H9 (cell line): Measurements from ENCODE around the gene ANKIB1. TPM values are rescaled to one million over a fixed set of nuclear protein-coding genes. Genes with fewer than 3 reads are reported as not detected.

Source experiments
- DNase-seq: peaks from one replicate; pipeline ENCODE4 v3.0.0-alpha.2; 2017
- H2AFZ ChIP-seq: one replicate; pipeline ENCODE4 v1.6.1; 2013; ENCODE audit warnings: mild to moderate bottlenecking, low read length, control low read depth, moderate library complexity
- H2AK5ac ChIP-seq: 2 replicates; pipeline ENCODE4 v1.6.1; 2013; ENCODE audit warnings: low read length, control low read depth, mixed read lengths; ENCODE audit not compliant: insufficient read length
- H2BK120ac ChIP-seq: one replicate; pipeline ENCODE4 v1.6.1; 2013; ENCODE audit warnings: low read depth, mild to moderate bottlenecking, low read length, control low read depth, inconsistent platforms; ENCODE audit not compliant: poor library complexity, severe bottlenecking
- H2BK12ac ChIP-seq: 2 replicates; pipeline ENCODE4 v1.6.1; 2013; ENCODE audit warnings: low read length, control low read depth, mixed read lengths, low read depth; ENCODE audit not compliant: insufficient read length
- H2BK15ac ChIP-seq: 2 replicates; pipeline ENCODE4 v1.6.1; 2013; ENCODE audit warnings: low read depth, low read length, control low read depth
- H2BK20ac ChIP-seq: one replicate; pipeline ENCODE4 v1.6.1; 2013; ENCODE audit warnings: low read depth, mild to moderate bottlenecking, low read length, control low read depth, inconsistent platforms; ENCODE audit not compliant: poor library complexity, severe bottlenecking
- H2BK5ac ChIP-seq: 2 replicates; pipeline ENCODE4 v1.6.1; 2013; ENCODE audit warnings: low read length, control low read depth, mixed read lengths; ENCODE audit not compliant: insufficient read length
- H3K14ac ChIP-seq: 2 replicates; pipeline ENCODE4 v1.6.1; 2013; ENCODE audit warnings: low read length, control low read depth; ENCODE audit not compliant: insufficient read depth
- H3K18ac ChIP-seq: 2 replicates; pipeline ENCODE4 v1.6.1; 2013; ENCODE audit warnings: low read depth, mild to moderate bottlenecking, mixed read lengths, low read length, control low read depth; ENCODE audit not compliant: insufficient read length
- H3K23ac ChIP-seq: 2 replicates; pipeline ENCODE4 v1.6.1; 2013; ENCODE audit warnings: low read length, control low read depth, mixed read lengths, low read depth; ENCODE audit not compliant: insufficient read length
- H3K23me2 ChIP-seq: 2 replicates; pipeline ENCODE4 v1.6.1; 2013; ENCODE audit warnings: low read depth, mild to moderate bottlenecking, mixed read lengths, low read length, control low read depth; ENCODE audit not compliant: insufficient read length, poor library complexity, severe bottlenecking
- H3K27ac ChIP-seq: 2 replicates; pipeline ENCODE4 v1.5.1; 2013; ENCODE audit warnings: low read length, control low read depth, mixed read lengths, low read depth; ENCODE audit not compliant: insufficient read length
- H3K27me3 ChIP-seq: 2 replicates; pipeline ENCODE4 v1.6.1; 2013; ENCODE audit warnings: low read length, control low read depth, inconsistent platforms; ENCODE audit not compliant: insufficient read depth
- H3K4ac ChIP-seq: 2 replicates; pipeline ENCODE4 v1.6.1; 2013; ENCODE audit warnings: low read depth, mild to moderate bottlenecking, control low read depth, inconsistent platforms, low read length, moderate library complexity
- H3K4me1 ChIP-seq: 2 replicates; pipeline ENCODE4 v1.6.1; 2013; ENCODE audit warnings: low read length, control low read depth, inconsistent platforms; ENCODE audit not compliant: insufficient read depth
- H3K4me2 ChIP-seq: 2 replicates; pipeline ENCODE4 v1.6.1; 2013; ENCODE audit warnings: low read length, control low read depth, mixed read lengths; ENCODE audit not compliant: insufficient read length, insufficient read depth
- H3K56ac ChIP-seq: 2 replicates; pipeline ENCODE4 v1.6.1; 2013; ENCODE audit warnings: low read depth, mild to moderate bottlenecking, mixed read lengths, low read length, control low read depth; ENCODE audit not compliant: insufficient read length
- H3K79me1 ChIP-seq: 2 replicates; pipeline ENCODE4 v1.6.1; 2013; ENCODE audit warnings: low read depth, mild to moderate bottlenecking, moderate library complexity, low read length, control low read depth, inconsistent platforms; ENCODE audit not compliant: insufficient read depth, poor library complexity, severe bottlenecking
- H3K79me2 ChIP-seq: 2 replicates; pipeline ENCODE4 v1.6.1; 2013; ENCODE audit warnings: low read length, control low read depth, inconsistent platforms; ENCODE audit not compliant: insufficient read depth
- H3K9ac ChIP-seq: 2 replicates; pipeline ENCODE4 v1.6.1; 2013; ENCODE audit warnings: low read length, control low read depth, mixed read lengths; ENCODE audit not compliant: insufficient read length; ENCODE audit errors: extremely low read depth
- H3K9me3 ChIP-seq: one replicate; pipeline ENCODE4 v1.6.1; 2013; ENCODE audit warnings: low read depth, low read length, inconsistent platforms; ENCODE audit not compliant: control insufficient read depth
- H3T11ph ChIP-seq: one replicate; pipeline ENCODE4 v1.6.1; 2013; ENCODE audit warnings: mild to moderate bottlenecking, low read length, control low read depth, inconsistent platforms
- H4K20me1 ChIP-seq: one replicate; pipeline ENCODE4 v1.6.1; 2013; ENCODE audit not compliant: control insufficient read depth, insufficient read length, insufficient read depth
- H4K5ac ChIP-seq: 2 replicates; pipeline ENCODE4 v1.6.1; 2013; ENCODE audit warnings: low read depth, mild to moderate bottlenecking, mixed read lengths, low read length, control low read depth; ENCODE audit not compliant: insufficient read length
- H4K8ac ChIP-seq: replicated peaks from 2 replicates; pipeline ENCODE4 v1.6.1; 2013; ENCODE audit warnings: low read length, control low read depth, mixed read lengths, low read depth; ENCODE audit not compliant: insufficient read length
- H4K91ac ChIP-seq: 2 replicates; pipeline ENCODE4 v1.6.1; 2013; ENCODE audit warnings: low read depth, mild to moderate bottlenecking, moderate library complexity, mixed read lengths, low read length, control low read depth; ENCODE audit not compliant: insufficient read length
- H3K27ac Mint-ChIP-seq, 3 experiments: 2 replicates in 2 of 3; 3 replicates in 1 of 3; pipeline ENCODE4 v1.8.0; 2020 to 2021; ENCODE audit warnings: mixed read lengths in 3 of 3, mild to moderate bottlenecking in 1 of 3, moderate library complexity in 1 of 3
- H3K27me3 Mint-ChIP-seq: 2 replicates; pipeline ENCODE4 v1.8.0; 2021; ENCODE audit warnings: low read depth, mild to moderate bottlenecking, moderate library complexity, mixed read lengths
- H3K36me3 Mint-ChIP-seq, 3 experiments: 2 replicates in 2 of 3; 3 replicates in 1 of 3; pipeline ENCODE4 v1.8.0; 2020 to 2021; ENCODE audit warnings: low read depth in 3 of 3, mixed read lengths in 3 of 3; ENCODE audit not compliant: insufficient read depth in 1 of 3
- H3K4me1 Mint-ChIP-seq, 2 experiments: 2 replicates each; pipeline ENCODE4 v1.8.0; 2020; ENCODE audit warnings: mixed read lengths in 2 of 2
- H3K4me3 Mint-ChIP-seq, 2 experiments: 2 replicates in 1 of 2; 3 replicates in 1 of 2; pipeline ENCODE4 v1.8.0; 2020 to 2021; ENCODE audit warnings: mild to moderate bottlenecking in 2 of 2, mixed read lengths in 2 of 2, moderate library complexity in 1 of 2
- H3K9me3 Mint-ChIP-seq, 2 experiments: 2 replicates in 1 of 2; 3 replicates in 1 of 2; pipeline ENCODE4 v1.8.0; 2020; ENCODE audit warnings: mild to moderate bottlenecking in 2 of 2, mixed read lengths in 2 of 2, moderate library complexity in 1 of 2
- CTCF ChIP-seq: fragments of 200-600 bp; sonication (generic); conservative IDR thresholded peaks from 3 replicates; pipeline ENCODE4 v1.8.0; 2021; ENCODE audit warnings: antibody characterized with exemption, mild to moderate bottlenecking
- WGBS: extraction: QIAGEN DNeasy Blood & Tissue Kit; methylation state at CpG from one replicate; pipeline ENCODE4 v1.1.7; 2013; ENCODE audit warnings: missing lambda C conversion rate, low lambda C conversion rate, mixed read lengths; ENCODE audit not compliant: insufficient read length; ENCODE audit errors: extremely low coverage; 5-methylcytosine and 5-hydroxymethylcytosine counted together
- total RNA-seq: library from RNA; stranded (reverse); gene quantifications from 2 replicates; pipeline ENCODE4 v1.2.1, GENCODE V29; 2021

Gene ANKIB1
- total RNA-seq, 1 experiment from 2014 or later: 42.0 TPM

GRCh38 chr7:92244808-92245486, 827 bp upstream of the ANKIB1 start:
- Histone ChIP-seq H3K4ac (no peak overlapping the region), H3K9me3 (no peaks in the 10 kb centered on the region), H2AFZ (no peak overlapping the region), H3K9ac (peak overlapping the region; percentile 86), H2BK5ac (no peak overlapping the region), H3K56ac (no peak overlapping the region), H3K79me1 (peaks cover 7% of the 10 kb centered on the region), H3K23me2 (peaks cover 7% of the 10 kb centered on the region), H2AK5ac (no peak overlapping the region), H3K79me2 (peaks cover 16% of the 10 kb centered on the region; the same call in 1 of the 2 replicates), H3K4me2 (peak overlapping the region; percentile 84), H4K8ac (no peak overlapping the region), H3K4me1 (no peaks in the 10 kb centered on the region; the same call in 1 of the 2 replicates), H2BK20ac (no peak overlapping the region), H4K91ac (no peak overlapping the region), H3K14ac (no peak overlapping the region), H3K27ac (no peak overlapping the region), H4K5ac (no peak overlapping the region), H3K27me3 (no peaks in the 10 kb centered on the region), H2BK120ac (no peak overlapping the region), H2BK15ac (no peak overlapping the region), H2BK12ac (no peak overlapping the region), H4K20me1 (no peaks in the 10 kb centered on the region), H3T11ph (no peak overlapping the region), H3K23ac (no peak overlapping the region), H3K18ac (no peak overlapping the region)
- Mint-ChIP-seq H3K27me3 (no peaks in the 10 kb centered on the region), H3K4me1 (peaks cover 26 to 29% of the 10 kb centered on the region in 2 experiments), H3K4me3 (peak overlapping the region; percentile 97 to 100), H3K9me3 (no peaks in the 10 kb centered on the region; a peak in 1 of 5 replicates), H3K27ac (peak overlapping the region; percentile 100), H3K36me3 (peaks cover 2 to 11% (median 5%) of the 10 kb centered on the region in 3 experiments; a peak in 5 of 7 replicates)
- no peak for DNase-seq
- TF ChIP-seq CTCF: no peak
- no CpG with 5 or more reads among the region's 11 CpGs for WGBS
